Hematopoietic multipotent progenitor cell treated with erythropoietin and hydrocortisone succinate and interleukin-3 and kit ligand, for 6 days (in vitro differentiated cells): ENCODE measurements around the gene BROX.

ENCODE experiments used
- DNase-seq: peaks from one replicate; pipeline ENCODE4 v3.0.0-alpha.2; 2015

BROX gene

GRCh38 chr1:222781251-222781650 lies 68.9 kb downstream of the BROX start:
- DNase-seq: no peak

- no peak for DNase-seq
Observed at GRCh38 chr1:222783051-222783450, 70.7 kb downstream of the BROX start.

- DNase-seq: no peak
Observed at GRCh38 chr1:222784371-222784770, 72.0 kb downstream of the BROX start.
